GM19043 (cell line): ENCODE results near the gene AKT1S1.
"Not testable (repeated sequence)": the region's sequence is repeated elsewhere in the genome, so short reads cannot be mapped to it uniquely, and the experiment has no call there.

Experiments used
- ATAC-seq: cut with Tn5 transposase; IDR thresholded peaks from one replicate; pipeline ENCODE4 v1.9.1; 2021; ENCODE audit warnings: low read depth; ENCODE audit not compliant: unreplicated experiment

AKT1S1 gene

DNA sequence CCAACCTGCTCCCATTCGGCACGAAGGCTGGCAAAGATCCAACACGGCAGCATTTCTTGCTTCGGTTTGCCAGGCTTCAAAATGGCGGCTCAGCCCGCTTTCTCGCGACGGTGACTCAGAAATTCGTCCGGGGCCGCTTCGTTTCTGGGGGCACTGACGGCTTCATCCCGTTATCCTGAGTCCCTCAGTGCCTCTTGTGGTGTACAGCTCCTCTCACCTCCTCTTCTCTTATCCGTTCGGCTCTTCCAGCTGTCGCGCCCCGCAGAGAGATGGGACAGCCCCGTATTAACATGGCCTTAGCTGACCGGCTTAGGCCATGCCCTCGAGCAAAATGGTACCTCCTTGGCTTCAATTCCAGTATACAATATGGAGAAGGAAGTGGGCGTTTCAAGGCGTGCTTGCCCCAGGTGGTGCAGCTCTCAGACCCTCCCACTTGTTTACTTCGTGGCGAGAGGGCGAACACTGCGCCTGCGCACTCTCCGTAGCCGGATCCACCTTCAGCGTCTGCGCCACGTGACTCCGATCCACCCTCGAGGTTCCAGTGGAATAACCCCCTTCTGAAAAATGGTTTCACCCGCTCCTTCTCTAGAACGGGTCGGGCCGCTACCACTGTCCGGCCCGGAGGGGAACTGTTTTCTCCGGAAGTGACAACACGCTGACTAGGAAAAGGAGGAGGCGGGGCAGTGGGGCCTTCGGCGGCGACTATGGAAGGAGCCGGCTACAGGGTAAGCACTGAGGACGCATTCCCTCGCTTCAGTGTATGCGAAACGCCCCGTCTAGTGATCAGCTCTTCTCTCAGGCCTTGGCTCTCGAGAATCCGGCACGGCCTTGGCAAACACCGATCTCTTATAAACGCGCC, at the start of gene AKT1S1, which contains the start of gene TBC1D17:
Gene AKT1S1, minus strand, starts transcription at position 336 of the 859 bp plus-strand sequence. CDS start 4,060 bp downstream, outside the sequence.
Gene TBC1D17, plus strand, starts transcription at position 683 of the 859 bp plus-strand sequence. Its CDS starts 22 bp downstream, at position 705.
- peak; percentile 46 for ATAC-seq

DNA sequence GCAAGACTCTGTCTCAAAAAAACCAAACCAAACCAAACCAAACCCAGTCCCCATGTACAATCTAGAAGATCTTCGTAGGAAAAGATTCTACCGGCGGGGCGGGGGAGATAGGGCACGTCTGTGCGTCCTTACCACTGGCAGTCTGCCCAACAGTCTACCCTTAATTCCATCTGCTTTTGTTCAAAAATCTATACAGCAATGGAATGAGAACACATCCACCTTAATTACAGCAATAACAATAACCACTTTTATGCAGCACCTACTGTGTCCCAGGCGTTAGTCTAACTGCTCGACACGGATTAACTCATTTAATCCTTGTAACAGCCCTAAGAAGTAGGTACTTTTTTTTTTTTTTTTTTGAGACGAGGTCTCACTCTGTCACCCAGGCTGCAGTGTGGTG, 49.4 kb upstream of the AKT1S1 start:
- no peak for ATAC-seq

- no peak for ATAC-seq
Observed at GRCh38 chr19:49925486-49925885, 48.3 kb upstream of the AKT1S1 start.

- not testable (repeated sequence) for ATAC-seq
Observed at GRCh38 chr19:49924881-49925210, 47.7 kb upstream of the AKT1S1 start.

- no peak for ATAC-seq
Observed at GRCh38 chr19:49924004-49924880, 47.1 kb upstream of the AKT1S1 start.

- ATAC-seq, result no peak
Observed at GRCh38 chr19:49923055-49924003, 46.2 kb upstream of the AKT1S1 start.

DNA sequence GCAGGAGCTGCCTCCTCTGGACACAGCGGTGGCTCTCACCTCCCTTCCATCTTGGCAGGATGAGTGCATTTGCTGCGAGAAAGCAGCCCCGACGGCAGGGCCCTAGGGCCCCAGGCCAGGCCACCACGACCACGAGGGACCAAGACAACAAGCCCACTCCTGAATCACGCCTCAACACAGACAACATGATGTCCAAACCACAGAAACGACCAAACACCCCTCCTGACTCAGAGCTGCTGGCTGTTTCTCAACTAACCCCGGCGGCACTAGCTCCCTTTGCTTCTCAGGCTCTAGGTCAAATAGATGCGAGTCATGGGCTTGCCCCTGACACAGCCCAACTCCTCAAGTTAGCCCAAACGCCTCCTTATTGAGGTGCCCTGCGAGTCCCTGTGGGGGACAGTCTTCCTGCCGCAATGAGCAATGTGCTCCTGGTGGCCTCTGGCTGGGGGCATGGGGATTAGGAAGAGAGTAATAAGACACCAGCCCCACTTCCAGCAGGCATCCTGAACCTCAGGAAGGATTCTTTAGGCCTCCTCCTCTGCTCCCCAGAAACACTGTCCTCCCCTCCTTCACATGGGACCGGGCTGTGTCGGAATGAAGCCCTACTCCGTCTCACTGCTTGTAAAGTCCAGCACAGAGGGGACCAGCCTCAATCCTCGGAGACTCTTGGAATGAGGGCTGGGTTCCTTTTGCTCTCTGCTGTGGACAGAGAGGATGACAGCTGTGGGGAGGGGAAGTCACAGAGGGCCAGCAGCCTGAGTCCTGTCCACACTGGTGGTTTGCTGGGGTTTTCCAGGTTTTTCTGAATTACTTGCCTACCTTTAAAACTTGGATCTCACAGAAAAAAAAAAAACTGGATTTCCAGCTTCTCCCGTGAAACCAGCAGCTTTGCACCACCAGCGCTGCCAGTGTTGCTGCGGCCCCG, 45.0 kb upstream of the AKT1S1 start:
- no peak for ATAC-seq

DNA sequence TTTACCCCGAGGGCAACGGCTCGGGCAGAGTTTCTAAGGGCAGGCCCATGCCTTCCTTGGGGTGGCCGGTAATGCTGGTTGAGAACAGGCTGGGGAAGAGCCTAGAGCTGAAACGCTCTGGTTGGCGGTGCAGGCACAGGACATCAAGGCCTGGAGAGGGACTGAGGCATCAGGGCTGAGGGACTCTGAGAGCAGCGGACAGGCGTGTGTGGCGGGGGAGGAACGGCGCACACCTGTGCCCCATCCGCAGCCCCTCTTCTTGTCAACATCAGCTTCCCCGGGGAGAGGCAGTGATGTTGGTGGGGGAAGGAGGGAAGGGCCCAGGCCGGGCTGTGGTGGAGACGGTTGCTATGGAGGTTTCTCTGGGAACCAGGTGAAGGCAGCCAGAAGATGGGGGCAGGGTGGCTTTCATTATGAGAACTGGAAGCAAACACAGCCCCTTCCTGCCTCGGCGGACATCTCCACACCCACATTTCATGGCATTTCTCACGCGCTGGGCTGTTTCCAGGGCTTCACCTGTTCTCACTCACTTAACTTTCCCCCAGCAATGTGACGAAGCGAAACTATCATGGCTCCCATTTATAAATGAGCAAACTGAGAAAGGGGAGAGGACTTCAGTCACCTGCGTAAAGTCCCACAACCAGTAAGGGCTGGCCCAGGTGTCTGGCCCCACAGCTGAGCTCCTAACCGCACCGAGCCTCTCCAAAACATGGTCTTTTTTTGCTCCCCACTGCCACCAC, 43.6 kb upstream of the AKT1S1 start:
- ATAC-seq, result no peak

DNA sequence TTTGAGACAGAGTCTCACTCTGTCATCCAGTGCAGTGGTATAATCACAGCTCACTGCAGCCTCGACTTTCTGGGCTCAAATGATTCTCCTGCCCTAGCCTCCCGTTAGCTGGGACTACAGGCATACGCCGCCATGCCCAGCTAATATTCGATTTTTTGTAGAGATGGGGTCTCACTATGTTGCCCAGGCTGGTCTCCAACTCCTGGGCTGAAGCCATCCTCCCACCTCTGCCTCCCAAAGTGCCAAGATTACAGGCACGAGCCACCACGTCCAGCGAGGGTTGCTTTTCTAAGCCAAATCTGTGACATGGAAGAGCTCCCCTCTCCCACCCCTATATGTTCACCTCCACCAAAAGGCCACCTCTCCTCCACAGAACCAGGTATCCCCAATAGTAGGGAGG, 40.9 kb upstream of the AKT1S1 start:
- no peak for ATAC-seq

DNA sequence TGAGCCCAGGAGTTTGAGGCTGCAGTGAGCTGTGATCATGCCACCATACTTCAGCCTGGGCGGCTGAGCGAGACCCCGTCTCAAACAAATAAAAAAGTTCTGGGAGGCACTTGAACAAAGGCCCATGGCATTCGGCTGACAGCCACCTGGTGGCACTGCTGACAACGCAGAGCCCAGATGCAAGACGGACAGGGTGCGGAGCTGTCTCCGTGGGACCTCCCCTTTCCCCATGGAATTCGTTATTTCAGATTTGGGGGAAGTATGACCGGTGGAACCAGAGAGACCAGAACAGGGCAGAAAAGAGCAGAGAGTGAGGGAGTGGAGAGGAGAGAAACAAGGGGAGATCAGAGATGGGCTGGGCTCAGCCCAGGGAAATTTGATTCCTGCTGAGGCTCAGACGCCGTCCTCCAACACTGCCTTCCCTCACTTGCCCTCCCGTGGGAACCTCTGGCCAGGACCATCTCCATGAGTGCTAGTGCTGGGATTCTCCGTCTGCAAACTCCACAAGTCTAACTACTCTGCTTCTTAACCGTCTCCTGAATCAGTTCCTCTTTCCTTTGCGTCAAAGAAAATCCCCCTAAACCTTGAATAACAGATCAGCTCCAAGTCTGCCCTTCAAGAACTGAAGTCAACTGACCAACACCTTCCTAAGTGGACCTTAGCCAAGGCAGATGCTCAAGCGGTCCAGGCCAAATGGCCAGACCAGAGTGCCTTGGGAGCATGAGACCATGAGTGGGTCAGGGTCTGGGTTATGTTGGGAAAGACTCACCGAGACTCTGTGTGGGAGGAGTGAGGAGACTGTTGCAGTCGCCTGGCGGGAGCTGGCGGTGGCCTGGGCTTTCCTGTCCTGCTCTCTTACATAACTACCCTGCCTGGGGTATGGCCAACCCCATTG, 39.9 kb upstream of the AKT1S1 start:
- ATAC-seq, result no peak

DNA sequence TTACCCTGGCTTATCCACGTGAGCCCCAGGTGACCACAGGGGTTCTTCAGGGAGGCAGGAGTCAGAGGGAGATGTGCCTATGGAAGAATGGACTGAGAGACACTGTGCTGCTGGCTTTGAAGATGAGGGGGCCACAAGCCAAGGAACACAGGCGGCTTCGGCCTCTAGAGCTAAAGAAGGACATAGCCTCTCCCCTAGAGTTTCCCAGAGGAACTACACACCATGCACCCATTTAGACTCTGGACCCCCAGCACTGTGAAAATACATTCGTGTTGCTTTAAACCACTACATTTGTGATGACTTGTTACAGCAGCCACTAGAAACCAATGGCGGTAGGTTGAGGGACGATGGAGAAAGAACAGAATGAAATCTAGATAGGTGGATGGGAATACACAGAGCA, 38.1 kb upstream of the AKT1S1 start:
- no peak for ATAC-seq

DNA sequence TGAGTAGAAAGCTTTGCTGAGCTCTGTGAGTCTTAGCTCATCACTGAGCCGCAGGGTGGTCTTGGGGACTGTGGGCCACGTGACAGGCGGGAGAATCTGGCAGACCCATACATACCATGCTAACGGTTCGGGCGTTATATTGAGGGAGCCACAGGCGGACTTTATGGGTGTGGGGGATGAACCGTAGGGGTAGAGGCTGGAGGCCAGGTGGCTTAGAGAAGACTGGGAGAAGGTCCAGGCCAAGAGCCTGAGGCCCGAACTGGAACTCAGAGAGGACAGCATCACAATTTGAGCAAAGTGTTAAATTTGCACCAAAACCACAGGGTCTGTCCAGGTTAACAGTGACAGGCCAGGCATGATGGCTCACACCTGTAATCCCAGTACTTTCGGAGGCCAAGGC, 36.6 kb upstream of the AKT1S1 start:
- no peak for ATAC-seq

- no peak for ATAC-seq
Observed at GRCh38 chr19:49912965-49913685, 36.0 kb upstream of the AKT1S1 start.

DNA sequence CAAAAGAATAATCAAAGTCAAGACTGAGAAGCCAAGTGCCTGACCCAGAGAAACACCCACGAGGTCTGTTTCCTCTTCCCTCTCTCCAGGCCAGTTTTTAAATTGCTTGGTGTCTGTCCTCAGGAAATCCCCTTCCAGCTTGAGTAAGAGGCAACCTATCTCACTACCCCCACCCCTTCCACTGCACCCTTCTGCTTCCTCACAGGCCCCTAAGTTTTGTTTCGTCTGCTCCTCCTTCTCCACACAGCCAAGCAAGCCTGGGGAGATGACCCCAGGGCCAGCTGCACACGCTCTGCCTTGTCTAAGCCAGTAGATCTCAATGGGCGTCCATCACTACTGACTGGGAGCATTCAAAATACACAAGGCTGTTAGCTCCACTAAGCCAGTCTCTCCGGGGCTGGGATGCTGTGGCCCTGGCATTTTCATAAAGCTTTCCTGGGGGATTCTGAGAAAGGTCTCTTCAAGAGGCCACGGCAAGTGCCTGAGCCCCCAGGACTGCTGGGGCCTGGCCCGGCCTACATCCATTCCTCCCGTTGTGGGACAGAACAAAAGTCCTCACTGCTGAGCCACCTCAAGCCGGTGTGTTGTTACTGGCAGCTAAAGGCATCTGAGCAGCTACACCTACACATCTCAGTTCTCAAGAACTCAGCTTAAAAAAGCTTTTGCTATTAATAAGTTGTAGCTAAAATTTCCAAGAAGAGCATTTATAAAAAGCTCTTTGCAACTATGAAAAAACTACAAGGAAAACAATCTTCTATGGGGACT, 34.4 kb upstream of the AKT1S1 start:
- ATAC-seq, result no peak

GRCh38 chr19:49910179-49910578, 33.0 kb upstream of the AKT1S1 start:
- ATAC-seq, result no peak
